IMR-90 (cell line): ENCODE measurements around the gene FAM72D. TPM values are rescaled to one million over a fixed set of nuclear protein-coding genes. Genes with fewer than 3 reads are reported as not detected.
"Not testable (repeated sequence)": the region's sequence is repeated elsewhere in the genome, so short reads cannot be mapped to it uniquely, and the experiment has no call there.

ENCODE experiments used
- ATAC-seq: fragments of 200-7000 bp; cut with Tn5 transposase; 2 replicates; pipeline ENCODE4 v1.9.1; 2020; ENCODE audit warnings: low read depth, mild to moderate bottlenecking, moderate library complexity
- BruUV-seq: library from RNA; stranded (reverse); fragments of 400-500 nt; replicated peaks from 2 replicates; lab custom pipeline; 2021; lab: Mats Ljungman, UMichigan
- CTCF ChIA-PET: fragments of 300-600 bp; formaldehyde crosslinking; extraction: SDS; loops from one replicate; lab custom pipeline; 2021; ENCODE audit warnings: antibody characterized with exemption; lab: Yijun Ruan, JAX
- POLR2A ChIA-PET: fragments of 300-600 bp; sonication (Branson Sonifier 250); formaldehyde crosslinking; loops from one replicate; lab custom pipeline; 2022; ENCODE audit warnings: antibody characterized with exemption; ENCODE audit not compliant: unreplicated experiment; lab: Charles Lee
- DNase-seq: peaks from one replicate; pipeline ENCODE4 v3.0.0; 2013
- H2AFZ ChIP-seq: replicated peaks from 2 replicates; pipeline ENCODE3; 2013; ENCODE audit warnings: low read length, mild to moderate bottlenecking; ENCODE audit not compliant: poor library complexity
- H2AK5ac ChIP-seq: 2 replicates; pipeline ENCODE4 v1.6.1; 2013; ENCODE audit warnings: low read depth, low read length, inconsistent platforms
- H2AK9ac ChIP-seq: replicated peaks from 2 replicates; pipeline ENCODE3; 2013; ENCODE audit warnings: mild to moderate bottlenecking, low read depth, low read length, moderate library complexity; ENCODE audit not compliant: poor library complexity
- H2BK120ac ChIP-seq: 2 replicates; pipeline ENCODE4 v1.6.1; 2013; ENCODE audit warnings: low read depth, low read length, inconsistent platforms
- H2BK15ac ChIP-seq: 3 replicates; pipeline ENCODE4 v1.6.1; 2013; ENCODE audit warnings: low read depth, low read length, inconsistent platforms
- H2BK20ac ChIP-seq: 2 replicates; pipeline ENCODE4 v1.6.1; 2013; ENCODE audit warnings: low read depth, mild to moderate bottlenecking, inconsistent platforms, low read length, moderate library complexity
- H2BK5ac ChIP-seq: 2 replicates; pipeline ENCODE4 v1.6.1; 2013; ENCODE audit warnings: mild to moderate bottlenecking, low read depth, low read length, inconsistent platforms; ENCODE audit not compliant: poor library complexity, severe bottlenecking
- H3K14ac ChIP-seq: replicated peaks from 2 replicates; pipeline ENCODE4 v1.6.1; 2013; ENCODE audit warnings: low read depth, low read length, inconsistent platforms
- H3K18ac ChIP-seq: 2 replicates; pipeline ENCODE4 v1.6.1; 2013; ENCODE audit warnings: low read depth, low read length, control low read depth
- H3K23ac ChIP-seq: 2 replicates; pipeline ENCODE4 v1.6.1; 2013; ENCODE audit warnings: low read depth, low read length, inconsistent platforms
- H3K27ac ChIP-seq: 2 replicates; pipeline ENCODE4 v1.5.1; 2013; ENCODE audit warnings: mild to moderate bottlenecking, control low read depth, low read length; ENCODE audit not compliant: insufficient read depth
- H3K27me3 ChIP-seq: 2 replicates; pipeline ENCODE4 v1.6.1; 2013; ENCODE audit warnings: low read length; ENCODE audit not compliant: control insufficient read depth, insufficient read depth
- H3K36me3 ChIP-seq: 2 replicates; pipeline ENCODE4 v1.6.1; 2013; ENCODE audit warnings: low read length, mixed read lengths; ENCODE audit not compliant: control insufficient read depth, insufficient read depth
- H3K4ac ChIP-seq: 2 replicates; pipeline ENCODE4 v1.6.1; 2013; ENCODE audit warnings: low read depth, low read length, inconsistent platforms
- H3K4me1 ChIP-seq: 2 replicates; pipeline ENCODE4 v1.6.1; 2013; ENCODE audit warnings: low read length, mixed read lengths; ENCODE audit not compliant: control insufficient read depth, insufficient read depth
- H3K4me2 ChIP-seq: 2 replicates; pipeline ENCODE4 v1.6.1; 2013; ENCODE audit warnings: low read depth, mild to moderate bottlenecking, control low read depth, low read length, moderate library complexity
- H3K4me3 ChIP-seq: 2 replicates; pipeline ENCODE4 v1.5.1; 2013; ENCODE audit warnings: low read depth, mild to moderate bottlenecking, control low read depth, low read length, moderate library complexity; ENCODE audit not compliant: insufficient read depth
- H3K56ac ChIP-seq: 2 replicates; pipeline ENCODE4 v1.6.1; 2013; ENCODE audit warnings: low read length, inconsistent platforms; ENCODE audit not compliant: insufficient read depth; ENCODE audit errors: extremely low read depth
- H3K79me1 ChIP-seq, 2 experiments: 2 replicates each; pipeline ENCODE4 v1.6.1; 2013; ENCODE audit warnings: low read length in 2 of 2, inconsistent platforms in 1 of 2, low read depth in 1 of 2
- H3K9ac ChIP-seq: 2 replicates; pipeline ENCODE4 v1.6.1; 2013; ENCODE audit warnings: low read depth, low read length, control low read depth
- H3K9me1 ChIP-seq: 2 replicates; pipeline ENCODE4 v1.6.1; 2013; ENCODE audit warnings: low read length, inconsistent platforms; ENCODE audit not compliant: insufficient read depth
- H3K9me3 ChIP-seq: 2 replicates; pipeline ENCODE4 v1.6.1; 2013; ENCODE audit warnings: low read length; ENCODE audit not compliant: control insufficient read depth, insufficient read depth
- H4K20me1 ChIP-seq: 2 replicates; pipeline ENCODE4 v1.6.1; 2013; ENCODE audit warnings: low read length, inconsistent platforms; ENCODE audit not compliant: insufficient read depth
- H4K5ac ChIP-seq: 2 replicates; pipeline ENCODE4 v1.6.1; 2013; ENCODE audit warnings: mild to moderate bottlenecking, low read depth, low read length, control low read depth
- H4K8ac ChIP-seq, 2 experiments: 2 replicates each; pipeline ENCODE4 v1.6.1; 2013; ENCODE audit warnings: low read depth in 2 of 2, low read length in 2 of 2, control low read depth in 1 of 2, inconsistent platforms in 1 of 2
- H4K91ac ChIP-seq: 2 replicates; pipeline ENCODE4 v1.6.1; 2013; ENCODE audit warnings: low read depth, low read length, inconsistent platforms; ENCODE audit not compliant: insufficient read depth
- WGBS, 2 experiments: methylation state at CpG; one replicate each; pipeline versions ENCODE4 v1.1.5 to v1.1.7; 2013; ENCODE audit warnings: missing lambda C conversion rate in 2 of 2; ENCODE audit not compliant: insufficient read length in 1 of 2; ENCODE audit errors: extremely low coverage in 2 of 2; 5-methylcytosine and 5-hydroxymethylcytosine counted together
- dilution Hi-C: fragments of 300-500 bp; cut with HindIII; formaldehyde crosslinking; loops from one replicate; pipeline ENCODE4 v1.14.3; 2018; ENCODE audit warnings: low sequenced_read_pairs; ENCODE audit not compliant: unreplicated experiment
- in situ Hi-C: fragments of 300-500 bp; cut with MboI; formaldehyde crosslinking; loops from 3 replicates; pipeline ENCODE4 v1.14.3; 2019; ENCODE audit warnings: low sequenced_read_pairs, inconsistent platforms, mixed read lengths
- intact Hi-C: fragments of 100-400 bp; cut with micrococcal nuclease; formaldehyde crosslinking; loops from 2 replicates; pipeline ENCODE4 v1.10.0; 2022
- polyA plus RNA-seq, 3 experiments: library from polyadenylated mRNA; depleted of rRNA; stranded (reverse); fragments of >200 nt; gene quantifications; 2 replicates each; pipeline ENCODE4 v1.2.3, GENCODE V29; 2012; ENCODE audit warnings: low replicate concordance in 1 of 3
- total RNA-seq: library from RNA; depleted of rRNA; stranded (reverse); fragments of >200 nt; gene quantifications from 2 replicates; pipeline ENCODE4 v1.2.3, GENCODE V29; 2012

The FAM72D gene
- total and polyA plus RNA-seq, 2 of the 4 experiments (the other 2 are of a cell fraction) = 0.72 to 1.4 TPM

- H3K4me1 ChIP-seq, H2AK5ac ChIP-seq, H4K8ac ChIP-seq, H3K4ac ChIP-seq, H3K79me1 ChIP-seq, H3K9ac ChIP-seq, H3K4me3 ChIP-seq, H4K20me1 ChIP-seq, H3K9me1 ChIP-seq, H3K9me3 ChIP-seq, BruUV-seq, H3K27me3 ChIP-seq, in situ Hi-C loops, H3K23ac ChIP-seq, H2AK9ac ChIP-seq, CTCF ChIA-PET, intact Hi-C loops, DNase-seq, H2BK20ac ChIP-seq, H4K91ac ChIP-seq, H4K5ac ChIP-seq, dilution Hi-C loops, H3K36me3 ChIP-seq, H3K56ac ChIP-seq, H2AFZ ChIP-seq, H2BK15ac ChIP-seq, H3K18ac ChIP-seq, H3K27ac ChIP-seq, H2BK5ac ChIP-seq, H2BK120ac ChIP-seq, H3K4me2 ChIP-seq, POLR2A ChIA-PET, H3K14ac ChIP-seq: not testable (repeated sequence)
- WGBS, 2 experiments = no CpG with 5 or more reads among the region's 3 CpGs
- ATAC-seq = peak; percentile 18
These were observed 24.1 kb downstream of the FAM72D start for GRCh38 chr1:145119842-145120241.

GRCh38 chr1:145122344-145123061 lies 26.7 kb downstream of the FAM72D start:
- H3K79me1 ChIP-seq, H4K91ac ChIP-seq, H3K27ac ChIP-seq, H2AK9ac ChIP-seq, CTCF ChIA-PET, BruUV-seq, POLR2A ChIA-PET, H4K5ac ChIP-seq, H3K23ac ChIP-seq, H2AK5ac ChIP-seq, DNase-seq, H3K4me1 ChIP-seq, H3K36me3 ChIP-seq, in situ Hi-C loops, H4K20me1 ChIP-seq, H2AFZ ChIP-seq, H2BK20ac ChIP-seq, dilution Hi-C loops, H3K9me3 ChIP-seq, H2BK120ac ChIP-seq, H3K4ac ChIP-seq, H2BK15ac ChIP-seq, intact Hi-C loops, H3K4me3 ChIP-seq, H3K14ac ChIP-seq, H4K8ac ChIP-seq, H3K27me3 ChIP-seq, H3K56ac ChIP-seq, H2BK5ac ChIP-seq, H3K18ac ChIP-seq, H3K4me2 ChIP-seq, H3K9me1 ChIP-seq, H3K9ac ChIP-seq: not testable (repeated sequence)
- no CpG with 5 or more reads among the region's 7 CpGs for WGBS, 2 experiments
- ATAC-seq = peak; percentile 84
